ENCODE results near the gene SPN.
"Not testable (repeated sequence)": the region's sequence is repeated elsewhere in the genome, so short reads cannot be mapped to it uniquely, and the experiment has no call there.

SPN gene, protein sequence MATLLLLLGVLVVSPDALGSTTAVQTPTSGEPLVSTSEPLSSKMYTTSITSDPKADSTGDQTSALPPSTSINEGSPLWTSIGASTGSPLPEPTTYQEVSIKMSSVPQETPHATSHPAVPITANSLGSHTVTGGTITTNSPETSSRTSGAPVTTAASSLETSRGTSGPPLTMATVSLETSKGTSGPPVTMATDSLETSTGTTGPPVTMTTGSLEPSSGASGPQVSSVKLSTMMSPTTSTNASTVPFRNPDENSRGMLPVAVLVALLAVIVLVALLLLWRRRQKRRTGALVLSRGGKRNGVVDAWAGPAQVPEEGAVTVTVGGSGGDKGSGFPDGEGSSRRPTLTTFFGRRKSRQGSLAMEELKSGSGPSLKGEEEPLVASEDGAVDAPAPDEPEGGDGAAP

DNA sequence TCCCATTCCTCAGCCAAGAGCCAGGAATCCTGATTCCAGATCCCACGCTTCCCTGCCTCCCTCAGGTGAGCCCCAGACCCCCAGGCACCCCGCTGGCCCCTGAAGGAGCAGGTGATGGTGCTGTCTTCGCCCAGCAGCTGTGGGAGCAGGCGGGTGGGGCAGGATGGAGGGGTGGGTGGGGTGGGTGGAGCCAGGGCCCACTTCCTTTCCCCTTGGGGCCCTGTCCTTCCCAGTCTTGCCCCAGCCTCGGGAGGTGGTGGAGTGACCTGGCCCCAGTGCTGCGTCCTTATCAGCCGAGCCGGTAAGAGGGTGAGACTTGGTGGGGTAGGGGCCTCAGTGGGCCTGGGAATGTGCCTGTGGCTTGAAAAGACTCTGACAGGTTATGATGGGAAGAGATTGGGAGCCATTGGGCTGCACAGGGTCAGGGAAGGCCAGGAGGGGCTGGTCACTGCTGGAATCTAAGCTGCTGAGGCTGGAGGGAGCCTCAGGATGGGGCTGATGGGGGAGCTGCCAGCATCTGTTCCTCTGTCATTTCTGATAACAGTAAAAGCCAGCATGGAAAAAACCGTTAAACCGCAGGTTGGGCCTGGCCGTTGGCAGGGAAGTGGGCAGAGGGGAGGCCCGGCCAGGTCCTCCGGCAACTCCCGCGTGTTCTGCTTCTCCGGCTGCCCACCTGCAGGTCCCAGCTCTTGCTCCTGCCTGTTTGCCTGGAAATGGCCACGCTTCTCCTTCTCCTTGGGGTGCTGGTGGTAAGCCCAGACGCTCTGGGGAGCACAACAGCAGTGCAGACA, at the start of gene SPN:
Gene SPN (plus strand): TSS at position 232 of the 791 bp plus-strand sequence. CDS start 482 bp downstream, at position 714.
- no peak for DNase-seq

DNA sequence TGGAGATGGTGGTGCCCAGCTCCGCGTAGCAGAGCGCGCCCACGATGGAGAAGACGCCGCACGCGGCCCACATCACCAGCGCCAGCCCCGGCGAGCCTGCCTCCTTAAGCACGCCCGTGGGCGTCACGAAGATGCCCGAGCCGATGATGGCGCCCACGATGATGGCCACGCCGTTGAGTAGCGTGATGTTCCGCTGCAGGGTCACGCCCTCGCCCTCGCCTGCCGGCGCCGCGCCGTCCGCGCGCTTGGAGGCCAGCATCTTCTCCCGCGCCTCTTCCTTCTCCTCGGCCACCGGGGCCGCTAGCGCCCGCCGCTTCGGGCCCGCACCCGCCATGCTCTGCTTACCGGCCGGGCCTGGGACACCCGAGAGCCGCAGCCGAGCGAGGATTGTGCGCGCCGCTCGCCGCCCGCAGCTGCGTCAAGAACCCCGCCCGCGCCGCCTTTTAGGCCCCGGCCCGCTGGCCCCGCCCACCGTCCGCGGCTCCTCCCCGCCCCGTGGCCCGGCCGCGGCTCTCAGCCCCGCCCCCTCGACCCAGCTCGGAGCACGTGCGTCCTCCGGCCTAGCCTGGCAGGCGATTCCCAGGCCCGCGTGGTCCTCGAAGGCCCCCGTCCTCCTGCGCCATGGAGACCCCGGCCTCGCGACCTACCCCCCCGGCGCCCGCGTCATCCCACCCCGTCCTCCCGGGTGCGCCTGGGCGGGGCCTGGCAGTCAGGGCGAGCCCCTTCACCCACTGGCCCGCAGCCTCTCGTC, 49.6 kb upstream of the SPN start:
- peak; percentile 70 for DNase-seq

DNA sequence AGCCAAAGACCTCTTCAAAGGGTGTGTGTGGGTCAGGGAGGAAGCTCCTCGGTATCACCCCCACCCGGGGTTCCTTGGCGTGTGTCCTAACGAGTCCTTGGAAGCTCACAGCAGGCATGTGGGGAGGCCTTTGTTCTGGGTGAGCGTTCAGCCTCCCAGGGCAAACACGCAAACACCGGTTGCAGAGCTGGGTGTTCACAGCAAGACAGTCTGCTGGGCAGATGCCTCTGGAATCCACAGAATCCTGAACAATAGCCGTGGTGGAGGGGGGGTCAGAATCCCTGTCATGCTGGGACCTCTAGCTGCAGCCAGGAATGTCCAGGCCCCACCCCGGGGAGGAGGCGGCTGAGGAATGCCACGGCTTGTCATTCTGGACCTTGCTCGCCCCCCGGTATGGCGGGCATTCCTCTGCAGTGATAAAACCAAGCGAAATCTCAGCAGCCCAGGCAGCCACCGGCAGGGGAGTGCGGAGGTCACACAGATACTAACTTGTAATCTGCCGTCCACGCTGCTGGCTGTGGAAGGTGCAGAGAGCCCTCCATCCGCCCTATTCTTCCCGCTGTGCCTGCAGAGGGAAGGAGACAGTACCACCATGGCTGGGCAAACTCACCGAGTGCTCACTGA, 48.2 kb upstream of the SPN start:
- not testable (repeated sequence) for DNase-seq

DNA sequence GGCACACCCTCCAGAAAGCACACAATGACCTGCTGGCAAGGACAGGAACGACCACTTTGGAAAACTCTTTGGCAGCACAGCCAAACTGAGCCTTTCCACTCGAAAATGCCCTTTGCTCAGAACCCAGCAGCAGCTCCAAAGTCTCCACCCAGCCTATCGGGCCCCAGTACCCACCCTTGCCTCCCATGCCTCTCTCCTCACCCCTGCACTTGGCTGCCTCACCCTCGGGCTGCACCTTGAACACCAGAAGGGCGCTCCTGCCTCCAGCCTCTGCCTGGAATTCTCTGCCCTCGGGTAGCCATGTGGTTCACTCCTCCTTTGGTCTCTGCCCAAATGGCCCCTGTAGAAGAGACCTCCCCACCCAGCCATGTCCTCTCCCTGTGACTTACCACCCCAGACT, 46.9 kb upstream of the SPN start:
- DNase-seq = not testable (repeated sequence)

DNA sequence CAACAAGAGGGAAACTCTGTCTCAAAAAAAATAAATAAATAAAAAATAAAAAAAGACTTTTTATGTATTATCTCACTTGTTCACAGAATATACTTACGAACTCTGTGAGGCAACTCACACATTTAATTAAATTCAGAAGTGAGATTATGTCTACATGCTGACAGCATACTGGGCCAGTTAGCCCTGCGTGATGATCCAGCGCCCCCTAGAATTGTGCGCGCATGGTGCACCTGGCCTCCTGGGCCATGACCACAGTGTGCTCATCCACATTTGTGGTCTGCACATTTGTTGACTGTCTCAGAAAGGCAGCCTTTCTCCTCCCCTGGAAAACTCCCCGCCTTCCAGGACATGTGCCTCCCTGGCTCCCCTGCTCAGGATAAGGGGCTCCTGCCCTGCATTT, 42.5 kb upstream of the SPN start:
- DNase-seq = not testable (repeated sequence)

DNA sequence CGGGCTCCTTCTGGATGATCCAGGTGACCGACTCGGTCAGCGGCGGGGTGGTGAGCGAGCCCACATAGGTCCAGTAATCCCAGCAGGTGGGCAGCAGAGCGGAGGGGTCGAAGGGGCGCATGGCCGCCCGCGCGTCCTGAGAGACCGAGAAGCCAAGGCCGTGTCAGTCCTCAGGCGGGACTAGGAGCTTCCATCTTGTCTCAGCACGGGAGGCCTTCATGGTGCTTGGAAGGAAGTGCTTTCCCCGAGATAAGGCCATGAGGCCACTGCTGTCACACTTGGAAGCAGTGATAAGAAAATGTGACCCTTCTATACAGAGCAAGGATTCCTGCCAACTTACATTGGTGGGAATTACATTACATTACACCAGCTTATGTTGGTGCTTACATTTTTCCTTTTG, 40.3 kb upstream of the SPN start:
- DNase-seq = not testable (repeated sequence)

DNA sequence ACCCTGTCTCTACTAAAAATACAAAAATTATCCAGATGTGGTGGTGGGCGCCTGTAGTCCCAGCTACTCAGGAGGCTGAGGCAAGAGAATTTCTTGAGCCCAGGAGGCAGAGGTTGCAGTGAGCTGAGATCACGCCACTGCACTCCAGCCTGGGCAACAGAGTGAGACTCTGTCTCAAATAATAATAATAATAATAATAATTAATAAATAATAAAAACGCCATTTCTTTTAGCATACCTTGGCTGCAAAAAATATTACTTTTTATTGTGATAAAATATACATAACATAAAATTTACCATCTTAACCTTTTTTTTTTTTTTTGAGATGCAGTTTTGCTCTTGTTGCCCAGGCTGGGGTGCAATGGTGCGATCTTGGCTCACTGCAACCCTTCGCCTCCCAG, 39.8 kb upstream of the SPN start:
- not testable (repeated sequence) for DNase-seq

DNA sequence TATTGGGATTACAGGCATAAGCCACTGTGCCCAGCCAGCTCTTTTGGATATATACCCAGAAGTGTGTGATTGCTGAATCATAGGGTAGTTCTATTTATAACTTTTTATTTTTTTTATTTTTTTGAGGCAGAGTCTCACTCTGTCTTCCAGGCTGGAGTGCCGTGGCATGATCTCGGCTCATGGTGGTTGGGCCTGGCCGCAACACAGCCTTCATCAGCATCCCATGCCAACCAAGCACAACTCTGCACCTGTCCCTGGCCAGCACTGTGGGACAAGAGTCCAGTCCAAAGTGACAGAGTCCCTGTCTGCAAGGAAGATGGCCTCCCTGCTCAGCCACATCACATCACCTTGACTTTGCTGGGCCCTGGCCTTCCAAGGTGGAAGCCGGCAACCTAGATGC, 37.9 kb upstream of the SPN start:
- DNase-seq = not testable (repeated sequence)

DNA sequence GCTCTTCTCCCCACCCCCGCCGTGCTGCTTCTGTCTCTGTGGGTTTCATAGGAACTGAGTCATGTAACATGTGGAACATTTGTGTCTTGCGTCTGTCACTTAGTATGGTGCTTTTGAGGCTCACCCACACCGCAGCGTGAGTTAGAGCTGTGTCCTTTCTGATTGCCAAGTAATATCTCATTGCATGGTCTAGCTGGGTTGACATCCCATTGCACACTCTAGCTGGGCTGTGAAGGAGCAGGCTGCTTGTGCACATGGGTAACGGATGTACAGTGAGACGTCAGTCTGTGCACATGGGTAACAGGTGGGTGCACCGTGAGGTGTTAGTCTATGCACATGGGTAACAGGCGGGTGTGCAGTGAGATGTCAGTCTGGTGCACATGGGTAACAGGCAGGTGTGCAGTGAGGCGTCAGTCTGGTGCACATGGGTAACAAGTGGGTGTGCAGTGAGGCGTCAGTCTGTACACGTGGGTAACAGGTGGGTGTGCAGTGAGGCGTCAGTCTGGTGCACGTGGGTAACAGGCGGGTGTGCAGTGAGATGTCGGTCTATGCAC, 36.2 kb upstream of the SPN start:
- not testable (repeated sequence) for DNase-seq

DNA sequence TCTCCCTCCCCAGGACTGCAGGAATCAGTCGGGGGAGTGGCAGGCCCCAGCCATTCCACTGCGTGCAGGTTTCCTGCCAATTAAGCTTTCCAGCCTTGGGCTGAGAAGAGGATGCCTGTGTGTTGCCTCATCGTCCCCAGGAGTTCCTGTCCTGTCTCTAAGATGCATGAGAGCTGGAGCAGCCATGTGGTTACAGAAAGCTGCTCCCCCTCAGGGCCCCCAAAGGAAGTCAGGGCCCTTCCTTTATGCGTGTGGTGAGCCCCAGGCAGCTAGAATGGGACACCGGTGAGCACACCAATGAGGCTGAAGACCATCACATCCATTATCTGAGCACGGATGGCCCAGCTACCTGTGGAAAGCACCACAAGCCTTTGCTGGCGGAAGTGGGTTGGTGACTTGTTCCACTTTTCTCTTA, 35.4 kb upstream of the SPN start:
- DNase-seq = not testable (repeated sequence)

DNA sequence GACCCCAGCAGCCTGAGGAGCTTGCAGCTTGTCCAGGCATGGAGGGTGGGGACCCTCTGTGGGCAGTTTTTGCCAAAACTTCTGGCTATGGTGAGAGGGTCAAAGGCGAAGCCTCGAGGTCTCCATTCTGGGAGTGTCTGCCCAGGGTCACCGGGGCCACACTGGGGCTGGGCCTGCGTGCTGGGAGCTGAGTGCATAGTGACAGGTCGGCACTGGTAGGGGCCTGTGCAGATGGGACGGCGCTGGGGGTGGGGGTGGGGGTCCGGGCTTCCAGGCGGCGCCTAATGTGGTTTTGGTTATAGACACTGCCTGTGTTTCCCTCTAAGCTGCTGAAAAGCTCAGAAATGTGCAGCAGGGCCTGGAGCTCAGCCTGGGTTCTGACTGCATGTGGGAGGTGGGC, 34.3 kb upstream of the SPN start:
- DNase-seq = not testable (repeated sequence)

DNA sequence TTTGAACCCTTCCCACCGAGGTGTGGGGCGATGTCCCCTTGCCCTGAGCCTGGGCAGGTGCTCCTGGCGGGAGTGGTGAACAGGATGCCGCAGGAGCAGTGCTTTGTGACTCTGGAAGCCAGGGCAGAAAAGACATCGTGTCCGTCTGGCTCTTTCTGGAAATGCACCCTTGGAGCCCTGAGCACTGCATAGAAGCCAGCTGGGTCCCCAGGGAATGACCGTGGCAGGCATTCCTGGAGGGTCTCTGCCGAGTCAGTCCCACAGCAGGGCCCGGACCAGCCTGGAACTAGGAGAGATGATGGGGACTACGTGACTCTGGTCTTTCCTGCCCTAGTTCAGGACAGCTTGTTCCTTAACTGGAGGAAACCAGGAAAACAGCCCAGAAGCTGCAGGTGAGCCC, 33.7 kb upstream of the SPN start:
- not testable (repeated sequence) for DNase-seq

DNA sequence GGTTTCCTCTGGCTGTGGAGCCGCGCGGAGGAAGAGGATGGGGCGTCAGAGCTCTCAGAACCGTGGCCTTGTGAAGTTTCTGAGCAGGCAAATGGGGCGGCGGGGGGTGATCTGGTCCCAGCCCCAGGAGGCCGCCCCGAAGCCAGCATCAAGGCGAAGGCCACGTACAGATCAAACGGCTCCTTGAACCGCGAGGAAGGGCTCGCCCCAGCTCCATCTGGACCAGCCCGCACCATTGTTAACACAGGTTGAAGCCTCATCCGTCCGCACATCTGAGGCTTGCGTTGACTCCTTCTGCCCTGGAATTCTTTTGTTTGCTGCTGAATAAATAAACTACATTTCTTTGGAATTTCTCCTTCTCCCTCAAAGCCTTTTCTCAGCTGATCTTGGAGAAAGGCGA, 31.4 kb upstream of the SPN start:
- not testable (repeated sequence) for DNase-seq

DNA sequence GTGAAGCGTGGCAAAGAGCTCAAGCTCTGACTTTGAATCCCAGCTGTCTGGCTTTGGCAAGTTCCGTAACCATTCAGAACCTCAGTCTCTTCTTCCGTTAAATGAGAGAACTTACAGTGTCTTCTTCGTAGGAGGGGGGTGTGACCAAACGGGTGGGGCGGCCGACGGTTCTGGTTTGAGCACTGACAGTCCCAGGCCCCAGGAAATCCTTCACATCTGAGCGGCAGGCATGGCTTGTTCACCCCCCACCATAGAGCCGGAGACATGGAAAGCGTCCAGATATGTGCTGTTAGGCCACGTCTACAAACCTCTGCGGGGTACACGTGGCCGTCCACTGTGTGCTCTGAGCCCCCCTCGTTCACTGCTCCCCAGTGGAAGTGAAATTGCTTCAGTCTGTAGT, 27.1 kb upstream of the SPN start:
- not testable (repeated sequence) for DNase-seq

DNA sequence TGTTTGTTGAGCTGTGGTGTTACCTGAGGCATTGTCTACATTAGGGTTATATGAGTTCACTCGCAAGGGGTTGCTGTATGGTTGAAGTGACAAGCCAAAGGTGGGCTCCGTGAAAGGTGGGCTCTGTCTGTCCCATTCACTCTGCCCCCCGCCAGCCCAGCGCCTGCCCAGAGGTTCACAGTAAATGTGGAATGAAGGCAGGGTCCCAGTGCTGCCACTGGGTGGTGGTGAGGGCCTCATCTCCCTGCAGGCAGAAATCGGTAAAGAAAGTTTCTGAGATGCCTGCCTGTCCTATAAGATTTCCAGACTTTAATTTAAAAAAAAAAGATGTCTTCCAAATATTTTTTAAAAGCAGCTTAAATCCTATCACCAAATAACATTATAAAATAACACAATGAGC, 26.7 kb upstream of the SPN start:
- DNase-seq = not testable (repeated sequence)

DNA sequence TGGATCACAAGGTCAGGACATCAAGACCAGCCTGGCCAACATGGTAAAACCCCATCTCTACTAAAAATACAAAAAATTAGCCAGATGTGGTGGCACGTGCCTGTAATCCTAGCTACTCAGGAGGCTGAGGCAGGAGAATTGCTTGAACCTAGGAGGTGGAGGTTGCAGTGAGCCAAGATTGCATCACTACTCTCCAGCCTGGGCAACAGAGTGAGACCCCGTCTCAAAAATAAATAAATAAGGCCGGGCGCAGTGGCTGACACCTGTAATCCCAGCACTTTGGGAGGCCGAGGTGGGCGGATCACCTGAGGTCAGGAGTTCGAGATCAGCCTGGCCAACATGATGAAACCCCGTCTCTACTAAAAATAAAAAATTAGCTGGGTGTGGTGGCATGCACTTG, 24.3 kb upstream of the SPN start:
- DNase-seq = not testable (repeated sequence)

DNA sequence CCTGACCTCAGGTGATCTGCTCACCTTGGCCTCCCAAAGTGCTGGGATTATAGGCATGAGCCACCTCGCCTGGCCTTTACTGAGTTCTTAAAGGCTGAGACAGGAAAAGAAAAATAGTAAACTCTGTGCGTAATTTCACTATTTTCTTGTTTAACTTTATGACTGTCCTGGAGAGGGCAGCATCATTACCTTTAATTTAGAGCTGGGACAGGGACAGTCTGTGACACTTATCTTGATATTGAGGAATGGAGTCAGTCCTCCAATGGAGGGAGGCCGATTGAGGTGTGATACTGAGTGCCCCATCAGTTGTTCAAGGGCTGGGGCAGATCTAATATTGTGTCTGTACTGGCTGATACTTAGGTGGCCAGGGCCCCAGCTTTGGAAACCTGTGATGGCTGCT, 21.5 kb upstream of the SPN start:
- no peak for DNase-seq

DNA sequence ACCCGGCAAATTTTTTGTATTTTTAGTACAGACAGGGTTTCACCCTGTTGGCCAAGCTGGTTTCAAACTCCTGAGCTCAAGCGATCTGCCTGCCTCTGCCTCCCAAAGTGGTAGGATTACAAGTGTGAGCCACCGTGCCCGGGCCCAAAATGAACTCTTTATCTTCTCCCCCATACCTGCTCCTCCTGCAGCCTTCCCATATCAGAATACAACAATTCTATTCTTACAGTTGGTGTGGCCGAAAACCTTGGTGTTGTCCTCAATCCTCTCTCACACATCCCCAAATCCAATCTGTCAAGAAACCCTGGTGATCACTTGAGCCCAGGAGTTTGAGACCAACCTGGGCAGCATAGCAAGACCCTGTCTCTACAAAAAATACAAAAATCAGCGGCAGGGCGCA, 19.5 kb upstream of the SPN start:
- no peak for DNase-seq

DNA sequence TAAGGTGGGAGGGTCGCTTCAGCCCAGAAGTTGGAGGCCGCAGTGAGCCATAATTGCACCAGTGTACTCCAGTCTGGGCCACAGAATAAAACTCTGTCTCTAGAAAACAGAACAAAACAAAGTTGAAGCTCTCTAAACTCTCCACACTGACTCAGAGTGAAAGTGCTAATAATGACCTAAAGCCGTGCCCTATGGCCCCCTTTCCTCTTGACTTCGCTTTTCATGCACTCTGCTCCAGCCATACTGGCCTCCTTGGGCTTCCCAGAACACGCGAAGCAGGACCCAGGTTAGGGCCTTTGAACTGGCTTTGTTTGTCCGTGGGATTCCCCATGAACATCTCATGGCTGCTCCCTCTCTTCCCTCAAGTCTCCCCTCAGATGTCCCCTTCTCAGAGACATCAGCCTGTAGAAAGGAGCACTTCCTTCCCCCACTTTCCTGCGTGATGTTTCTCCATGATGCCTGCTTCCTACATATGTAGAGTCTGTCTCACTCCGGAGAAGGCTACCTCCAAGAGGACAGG, 18.6 kb upstream of the SPN start:
- no peak for DNase-seq

DNA sequence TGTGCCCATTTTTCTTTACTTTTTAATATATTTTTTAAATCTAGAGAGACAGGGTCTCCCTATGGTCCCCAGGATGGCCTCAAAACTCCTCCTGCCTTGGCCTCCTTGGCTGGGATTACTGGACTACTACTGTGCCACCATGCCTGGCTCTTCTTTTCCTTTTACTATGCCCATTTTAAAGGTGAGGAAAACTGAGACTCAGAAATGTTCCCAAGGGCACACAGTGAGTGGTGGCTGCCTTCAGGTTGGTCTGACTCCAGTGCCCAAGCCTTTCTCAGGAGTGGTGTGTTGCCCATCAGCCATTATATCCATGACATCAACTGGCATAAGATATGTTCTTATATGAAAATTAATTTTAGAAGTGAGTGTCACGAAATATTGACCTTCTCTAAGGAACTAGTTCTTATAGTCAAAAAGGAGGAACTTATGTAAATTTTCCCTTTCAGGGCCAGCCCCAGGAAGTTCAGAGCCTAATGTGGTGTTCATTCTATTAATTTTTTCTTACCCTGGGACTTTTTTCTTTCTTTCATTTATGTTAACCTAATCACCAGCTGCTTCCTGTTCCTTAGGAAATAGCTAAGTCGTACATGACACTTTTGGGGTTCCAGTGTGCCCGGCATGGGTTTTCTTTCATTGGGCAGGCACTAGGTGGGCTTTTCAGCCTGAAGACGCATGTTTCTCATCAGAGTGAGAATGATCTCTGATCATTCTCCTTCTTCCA, 17.9 kb upstream of the SPN start:
- no peak for DNase-seq

DNA sequence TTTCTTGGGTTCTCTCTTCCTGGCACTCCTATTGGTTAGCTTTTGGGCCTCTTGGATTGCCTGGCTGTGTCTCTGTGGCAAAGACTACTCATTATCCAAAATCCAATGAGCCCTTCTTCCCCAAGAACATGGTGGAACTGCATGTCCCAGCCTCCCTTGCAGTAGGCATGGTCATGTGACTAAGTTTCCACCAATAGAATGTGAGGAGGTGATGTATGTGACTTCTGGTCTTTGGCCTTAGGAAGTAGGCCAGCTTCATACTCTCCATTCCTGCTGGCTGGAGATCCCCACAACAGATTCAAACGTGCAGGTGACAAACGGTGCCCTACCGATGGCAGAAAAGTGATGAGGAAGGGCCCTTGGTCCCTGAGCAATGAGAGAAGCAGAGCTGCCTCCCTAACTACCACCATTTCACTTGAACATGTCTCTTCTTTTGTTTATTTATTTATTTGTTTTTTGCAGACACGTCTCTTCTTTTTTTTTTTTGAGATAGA, 17.3 kb upstream of the SPN start:
- no peak for DNase-seq
